ENCODE data around the gene HS2ST1.
"Not testable (repeated sequence)": the region's sequence is repeated elsewhere in the genome, so short reads cannot be mapped to it uniquely, and the experiment has no call there.

HS2ST1 gene

DNA sequence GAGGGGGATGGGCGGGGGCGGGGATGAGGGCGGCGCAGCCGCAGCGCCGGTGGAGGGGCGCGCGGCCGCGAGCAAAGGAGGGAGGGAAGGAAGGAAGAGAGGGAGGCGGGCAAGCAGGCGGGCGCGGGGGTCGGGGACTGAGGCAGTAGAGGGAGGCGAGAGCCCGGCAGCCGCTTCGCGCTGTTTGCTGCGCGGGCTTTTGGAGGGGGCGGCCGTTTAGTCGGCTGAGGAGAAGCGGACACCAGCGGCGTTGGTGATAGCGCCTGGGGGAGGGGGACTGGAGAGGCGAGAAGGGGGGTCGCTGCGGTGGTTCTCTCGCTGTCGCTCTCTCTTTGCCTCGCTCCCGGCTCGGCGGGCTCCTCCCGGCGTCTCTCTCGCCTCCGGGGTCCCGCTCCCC, at the start of gene HS2ST1:
HS2ST1 (plus strand) TSS at position 35 of the 397 bp plus-strand sequence.
- DNase-seq (ENCODE audit: low spot score), result no peak

GRCh38 chr1:86865973-86866637, 48.3 kb upstream of the HS2ST1 start:
- no peak for DNase-seq (ENCODE audit: low spot score)

DNA sequence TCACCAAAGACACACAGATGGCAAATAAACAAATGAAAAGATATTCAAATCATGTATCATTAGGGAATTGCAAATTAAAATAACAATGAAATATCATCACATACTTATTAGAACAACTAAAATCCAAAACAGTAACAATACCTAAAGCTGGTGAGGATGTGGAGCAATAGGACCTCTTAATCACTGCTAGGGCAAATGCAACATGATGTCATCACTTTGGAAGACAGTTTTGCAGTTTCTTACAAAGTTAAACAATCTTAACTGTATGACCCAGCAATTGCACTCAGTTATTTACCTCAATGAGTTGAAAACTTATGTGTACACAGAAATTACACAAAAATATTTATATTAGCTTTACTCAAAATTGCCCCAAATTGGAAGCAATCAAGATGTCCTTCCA, 47.8 kb upstream of the HS2ST1 start:
- no peak for DNase-seq (ENCODE audit: low spot score)

GRCh38 chr1:86867278-86867677, 47.2 kb upstream of the HS2ST1 start:
- not testable (repeated sequence) for DNase-seq (ENCODE audit: low spot score)

DNA sequence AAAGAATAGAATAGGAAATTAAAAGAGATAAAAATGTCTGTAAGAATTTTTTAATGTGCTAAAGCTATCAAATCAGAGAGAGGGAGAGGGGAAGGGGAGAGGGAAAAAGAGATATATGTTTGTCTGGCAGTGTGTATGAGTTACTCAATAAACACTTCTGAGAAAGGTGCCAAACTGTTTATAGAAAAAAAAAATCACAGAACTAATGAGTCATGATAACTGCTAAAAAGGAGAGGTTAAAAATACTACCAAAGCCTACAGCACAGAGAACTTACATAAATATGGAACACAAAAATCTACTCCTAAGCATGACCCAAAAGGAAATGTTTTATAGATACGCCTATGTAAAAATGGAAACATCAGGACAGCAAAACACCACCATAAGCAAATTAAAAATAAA, 46.0 kb upstream of the HS2ST1 start:
- no peak for DNase-seq (ENCODE audit: low spot score)

DNA sequence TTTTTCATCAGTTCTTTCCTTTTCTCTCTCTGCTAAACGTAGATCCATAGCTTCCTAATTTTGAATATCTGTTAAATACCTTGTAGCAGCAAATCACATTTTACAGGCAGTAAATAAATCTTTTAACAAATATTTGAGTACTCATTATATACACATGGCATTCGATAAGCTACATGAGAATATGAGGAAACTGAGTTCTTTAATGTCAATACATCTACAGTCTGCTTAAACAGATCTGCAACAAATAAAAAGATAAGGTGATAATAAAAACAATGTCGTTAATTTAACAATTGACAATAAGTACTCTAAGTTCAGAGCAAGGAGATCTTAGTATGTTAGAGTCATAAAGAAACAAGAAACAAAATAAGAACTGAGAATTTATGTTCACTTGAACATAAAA, 43.4 kb upstream of the HS2ST1 start:
- no peak for DNase-seq (ENCODE audit: low spot score)

- DNase-seq (ENCODE audit: low spot score), result no peak
Measured at GRCh38 chr1:86872086-86872485, 42.3 kb upstream of the HS2ST1 start.

DNA sequence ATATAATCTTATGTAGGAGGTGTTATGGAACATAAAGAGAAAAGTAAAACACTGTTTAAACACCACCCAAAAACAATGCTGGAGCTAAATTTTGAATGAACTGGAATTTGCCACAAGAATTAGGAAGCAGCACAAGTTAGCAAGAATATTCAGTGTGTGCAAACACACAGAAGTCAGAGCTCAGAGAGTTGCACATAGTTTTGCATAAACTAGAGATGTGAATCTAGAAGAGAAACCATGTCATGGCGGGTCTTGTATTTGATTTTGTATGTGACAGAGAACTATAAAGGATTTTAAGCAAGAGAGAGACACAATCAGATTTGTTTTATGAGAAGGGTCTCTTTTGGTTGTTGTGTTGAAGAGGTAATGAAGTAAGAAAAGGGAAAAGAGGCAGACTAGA, 38.7 kb upstream of the HS2ST1 start:
- no peak for DNase-seq (ENCODE audit: low spot score)

- DNase-seq (ENCODE audit: low spot score), result no peak
Measured at GRCh38 chr1:86887479-86888162, 26.8 kb upstream of the HS2ST1 start.

DNA sequence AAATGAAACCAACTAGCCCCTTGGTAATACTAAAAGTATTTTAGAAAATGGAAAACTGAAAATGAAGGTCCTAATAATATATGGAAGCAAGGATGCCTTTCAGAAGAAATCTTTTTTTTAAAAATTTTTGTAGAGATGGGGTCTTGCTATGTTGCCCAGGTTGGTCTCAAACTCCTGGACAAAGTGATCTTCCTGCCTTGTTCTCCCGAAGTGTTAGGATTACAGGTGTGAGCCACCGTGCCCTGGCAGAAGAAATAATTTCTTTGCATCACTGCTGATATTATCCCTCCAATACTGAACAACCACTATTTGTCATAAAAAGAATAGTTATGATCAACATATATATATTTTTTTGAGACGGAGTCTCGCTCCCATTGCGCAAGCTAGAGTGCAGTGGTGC, 26.1 kb upstream of the HS2ST1 start:
- no peak for DNase-seq (ENCODE audit: low spot score)

- DNase-seq (ENCODE audit: low spot score), result not testable (repeated sequence)
Measured at GRCh38 chr1:86899401-86899800, 15.0 kb upstream of the HS2ST1 start.

DNA sequence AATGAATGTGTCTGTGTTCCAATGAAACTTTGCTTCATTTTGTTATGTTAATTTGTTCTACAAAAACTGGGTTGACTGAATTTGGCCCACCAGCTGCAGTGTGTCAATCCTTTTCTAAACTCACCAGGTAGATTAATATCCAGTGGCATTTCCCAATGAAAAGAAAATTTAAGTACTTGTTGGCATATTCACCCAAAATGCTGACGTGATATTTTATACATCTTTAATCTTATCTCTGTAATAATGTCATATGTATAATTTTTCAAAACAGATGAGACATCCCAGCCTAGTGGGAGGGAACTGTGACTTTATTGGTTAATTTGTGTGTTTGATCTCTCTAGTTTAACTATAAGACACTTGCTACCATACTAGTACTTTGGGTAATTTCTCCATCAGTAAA, 8.6 kb upstream of the HS2ST1 start:
- DNase-seq (ENCODE audit: low spot score), result no peak

GRCh38 chr1:86906419-86906818, 8.0 kb upstream of the HS2ST1 start:
- DNase-seq (ENCODE audit: low spot score), result no peak

DNA sequence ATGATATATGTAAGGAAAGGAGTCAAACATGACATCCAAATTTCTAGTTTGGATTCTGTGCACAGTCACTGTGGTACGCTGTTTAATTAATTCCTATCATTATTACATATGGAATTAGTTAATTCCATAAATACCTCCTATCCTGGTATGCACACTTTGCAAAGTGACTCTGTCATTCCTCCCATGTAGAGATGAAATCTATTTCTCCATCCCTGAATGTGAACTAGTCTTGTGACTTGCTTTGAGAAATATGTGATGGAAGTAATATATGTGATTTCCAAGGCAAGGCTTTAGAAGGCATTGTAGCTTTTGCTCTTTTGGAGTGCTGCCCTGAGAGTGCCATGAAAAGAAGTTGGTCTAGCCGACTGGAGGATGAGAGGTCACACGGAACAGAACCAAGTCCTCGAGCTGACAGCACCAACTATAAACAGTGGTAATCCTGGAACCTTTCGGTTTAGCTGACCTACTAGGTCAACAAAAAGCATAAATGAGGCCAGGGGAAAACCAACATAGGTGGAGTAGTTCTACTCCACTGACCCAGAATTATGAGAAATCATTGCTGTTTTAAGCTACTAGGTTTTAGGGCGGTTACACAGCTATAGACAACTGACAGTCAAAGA, 2.0 kb upstream of the HS2ST1 start:
- peak; percentile 27 for DNase-seq (ENCODE audit: low spot score)

GRCh38 chr1:86913399-86913895, 988 bp upstream of the HS2ST1 start:
- DNase-seq (ENCODE audit: low spot score), result peak; percentile 6

DNA sequence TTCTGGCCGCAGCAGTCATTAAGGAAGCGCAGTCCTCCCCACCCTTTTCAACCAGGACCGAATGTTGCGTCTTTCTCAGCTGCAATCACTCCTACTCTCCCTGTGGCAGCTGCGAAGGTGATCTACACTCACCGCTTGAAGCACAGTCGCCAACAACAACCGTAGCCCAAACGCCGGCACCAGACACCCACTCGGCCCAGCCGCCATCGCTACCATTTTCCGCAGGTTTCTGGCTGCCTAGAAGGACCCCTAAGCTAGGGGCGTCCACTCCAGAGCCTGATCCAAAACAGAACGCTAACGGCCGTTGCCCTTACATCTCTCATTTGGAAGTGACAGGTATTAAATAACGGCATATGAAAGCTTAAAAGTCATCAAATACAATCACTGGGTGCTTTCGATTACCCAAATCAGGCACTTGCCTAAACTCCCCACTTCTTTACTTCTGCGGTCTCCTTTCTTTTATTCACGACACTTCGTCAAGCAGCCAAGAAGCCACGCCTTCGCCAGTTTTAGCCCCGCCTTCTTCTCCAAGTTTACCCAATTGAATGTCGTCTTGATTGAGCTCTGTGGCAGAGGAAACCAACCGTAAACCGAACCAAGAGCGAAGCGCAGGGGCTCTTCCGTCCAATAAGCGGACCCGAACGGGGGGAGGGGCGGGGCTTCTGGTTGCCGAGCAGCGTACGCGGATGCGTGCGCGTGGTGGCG, 387 bp upstream of the HS2ST1 start, which contains the start of gene SELENOF:
SELENOF (minus strand) TSS at position 231 of the 705 bp plus-strand sequence; CDS start at position 216, 15 bp downstream.
- peak; percentile 95 for DNase-seq (ENCODE audit: low spot score)

DNA sequence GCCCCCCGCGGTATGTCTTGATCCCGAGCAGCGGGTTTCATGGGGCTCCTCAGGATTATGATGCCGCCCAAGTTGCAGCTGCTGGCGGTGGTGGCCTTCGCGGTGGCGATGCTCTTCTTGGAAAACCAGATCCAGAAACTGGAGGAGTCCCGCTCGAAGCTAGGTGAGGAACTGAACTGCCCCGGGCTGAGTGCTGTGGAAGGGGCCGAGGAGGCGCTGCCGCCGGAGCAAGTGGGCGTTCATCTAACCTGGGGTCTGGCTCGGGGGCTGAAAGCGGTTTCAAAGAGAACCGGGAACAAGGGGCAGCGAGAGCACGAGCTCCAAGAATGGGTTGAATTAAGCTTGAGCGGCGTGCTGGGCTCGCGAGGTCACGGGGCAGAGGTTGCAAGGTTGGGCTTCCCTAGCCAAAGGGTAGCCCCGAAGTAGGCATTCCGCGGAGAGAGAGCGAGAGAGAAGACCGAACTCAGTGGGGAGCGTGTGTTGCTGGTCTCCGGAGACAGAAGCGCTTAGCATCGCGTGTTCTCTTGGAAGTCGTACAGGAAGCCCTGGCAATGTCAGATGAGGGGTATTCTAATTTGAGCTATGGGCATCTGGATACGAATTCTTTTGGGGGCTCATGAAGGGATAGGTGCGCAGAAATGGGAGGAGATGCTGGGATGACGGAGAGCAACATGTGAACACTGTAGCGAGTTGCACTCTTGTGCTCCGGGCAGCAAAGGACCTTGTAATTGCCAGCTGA, 732 bp downstream of the HS2ST1 start:
- DNase-seq (ENCODE audit: low spot score), result peak; percentile 44

DNA sequence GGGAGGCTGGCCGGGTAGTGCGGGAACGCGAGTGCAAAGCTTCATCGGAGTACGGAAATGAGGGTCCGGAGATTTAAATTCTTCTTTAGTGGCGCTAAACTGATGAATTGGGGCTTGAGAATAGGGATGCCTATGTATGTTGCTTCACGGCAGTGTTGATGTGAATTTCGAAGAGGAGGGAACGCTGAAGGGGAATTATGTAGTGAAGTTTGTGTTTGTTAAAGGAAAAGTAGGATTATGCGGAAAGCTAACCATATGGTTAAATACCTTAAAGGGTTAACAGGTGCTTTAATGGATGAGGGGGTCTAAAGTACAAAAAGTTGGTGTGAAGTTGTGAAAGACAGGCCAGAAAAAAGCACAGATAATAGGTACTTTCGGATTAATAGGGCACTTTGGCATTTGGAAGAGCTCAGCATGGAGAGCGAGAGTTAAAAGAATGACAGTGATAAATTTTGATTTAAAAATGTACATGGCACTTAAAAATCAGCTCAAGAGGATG, 1.4 kb downstream of the HS2ST1 start:
- no peak for DNase-seq (ENCODE audit: low spot score)

GRCh38 chr1:86916752-86917151, 2.3 kb downstream of the HS2ST1 start:
- no peak for DNase-seq (ENCODE audit: low spot score)

DNA sequence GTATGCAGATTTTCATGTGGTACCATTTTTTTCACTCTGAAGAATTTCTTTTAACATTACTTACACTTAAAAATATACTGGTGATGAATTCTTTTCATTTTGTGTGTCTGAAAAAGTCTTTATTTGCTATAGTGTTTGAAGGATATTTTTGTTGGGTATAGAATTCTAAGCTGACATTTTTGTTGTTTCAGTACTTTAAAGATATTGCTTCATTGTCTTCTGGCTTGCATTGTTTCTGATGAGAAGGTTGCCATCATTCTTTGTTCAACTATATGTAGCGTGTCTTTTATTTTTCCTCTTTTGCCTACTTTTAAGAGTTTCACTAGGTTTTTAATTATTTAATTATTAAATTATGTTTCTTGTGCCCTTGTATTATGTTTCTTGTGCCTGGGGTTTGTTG, 8.0 kb downstream of the HS2ST1 start:
- DNase-seq (ENCODE audit: low spot score), result no peak

DNA sequence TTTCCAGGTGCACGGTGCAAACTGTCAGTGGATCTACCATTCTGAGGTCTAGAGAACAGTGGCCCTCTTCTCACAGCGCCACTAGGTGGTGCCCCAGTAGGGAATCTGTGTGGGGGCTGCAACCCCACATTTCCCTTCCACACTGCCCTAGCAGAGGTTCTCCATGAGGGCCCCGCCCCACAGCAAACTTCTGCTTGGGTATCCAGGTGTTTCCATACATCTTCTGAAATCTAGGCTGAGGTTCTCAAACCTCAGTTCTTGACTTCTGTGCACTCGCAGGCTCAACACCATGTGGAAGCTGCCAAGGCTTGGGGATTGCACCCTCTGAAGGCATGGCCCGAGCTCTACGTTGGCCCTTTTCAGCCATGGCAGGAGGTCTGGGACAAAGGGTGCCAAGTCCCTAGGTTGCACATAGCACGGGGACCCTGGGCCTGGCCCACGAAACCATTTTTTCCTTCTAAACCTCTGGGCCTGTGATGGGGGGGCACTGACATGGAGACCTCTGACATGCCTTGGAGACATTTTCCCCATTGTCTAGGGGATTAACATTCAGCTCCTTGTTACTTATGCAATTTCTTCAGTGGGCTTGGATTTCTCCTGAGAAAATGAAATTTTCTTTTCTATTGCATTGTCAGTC, 10.0 kb downstream of the HS2ST1 start:
- no peak for DNase-seq (ENCODE audit: low spot score)

Measured in hepatic stellate cell (primary cell).